Stimulated activated CD8-positive, alpha-beta memory T cell treated with anti-CD3 and anti-CD28 coated beads, Interleukin-7, amount 100 ng/mL, for 24 hours (primary cell): Measurements from ENCODE around the gene LMNTD1.
"Not testable (repeated sequence)": the region's sequence is repeated elsewhere in the genome, so short reads cannot be mapped to it uniquely, and the experiment has no call there.

Source experiments
- DNase-seq: peaks from one replicate; pipeline ENCODE4 v3.0.0-alpha.2; 2020; ENCODE audit warnings: low read depth

The LMNTD1 gene

DNA sequence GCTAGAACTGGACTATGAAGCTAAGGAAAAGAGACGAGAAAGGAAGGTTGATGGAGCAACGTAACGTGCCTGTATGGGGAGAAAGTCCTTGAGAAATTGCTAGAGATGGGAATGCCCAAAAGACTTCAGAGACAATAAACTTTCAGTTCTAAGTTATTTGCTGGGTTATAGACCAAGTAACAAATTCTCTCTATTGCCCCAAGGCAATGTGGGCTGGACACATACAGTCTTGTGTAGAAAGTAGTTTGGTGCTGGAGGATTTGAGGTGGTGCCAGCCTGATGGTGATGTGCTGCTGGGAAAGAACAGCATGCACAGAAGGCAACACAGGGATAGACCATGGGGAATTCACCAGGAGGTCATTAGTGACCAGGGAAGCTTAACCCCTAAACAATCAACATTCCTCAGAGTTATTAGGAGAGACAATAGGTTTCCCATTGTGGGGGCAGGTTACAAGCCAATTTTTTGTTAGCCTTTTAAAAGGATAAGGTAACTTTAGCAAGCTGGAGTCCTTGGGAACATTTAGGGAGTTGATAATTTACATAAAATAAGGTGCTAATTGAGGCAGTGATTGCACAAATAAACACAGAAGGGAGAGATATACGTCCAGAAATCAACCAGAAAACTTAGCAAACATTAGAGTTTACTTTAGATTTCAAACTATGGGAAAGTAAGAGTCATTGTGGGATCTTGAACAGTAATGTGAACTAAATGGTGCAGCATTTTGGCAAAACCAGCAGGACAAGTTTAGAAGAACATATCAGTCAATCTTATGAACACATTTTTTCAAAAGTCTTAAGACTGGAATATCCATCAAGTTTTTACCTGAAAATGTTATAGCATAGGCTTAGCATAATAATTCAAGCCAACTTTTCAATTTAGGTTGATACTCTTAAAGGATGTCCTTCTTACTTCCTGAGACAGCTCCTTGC is 61.4 kb downstream of the LMNTD1 start:
- no peak for DNase-seq

- not testable (repeated sequence) for DNase-seq
Observed at GRCh38 chr12:25488956-25489870, 63.9 kb downstream of the LMNTD1 start.

DNA sequence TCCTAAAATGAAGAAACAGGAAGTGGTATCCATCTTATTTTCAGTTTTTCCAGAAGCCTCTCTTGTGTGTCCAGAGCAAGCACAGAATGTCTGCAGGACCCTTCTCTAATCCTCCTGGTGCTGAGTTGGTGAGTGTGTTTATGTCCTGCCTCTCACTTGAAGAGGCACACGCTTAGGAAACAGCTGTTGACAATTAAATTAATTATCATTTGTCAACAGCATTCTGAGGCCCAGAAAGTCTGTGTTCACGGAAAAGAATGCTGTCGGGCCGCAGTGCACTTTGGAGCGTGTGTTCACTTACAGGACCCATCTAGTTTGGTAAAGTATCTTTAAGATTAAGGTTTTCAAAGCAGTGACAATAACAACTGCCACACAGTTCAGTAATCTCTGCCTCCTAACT is 70.5 kb downstream of the LMNTD1 start:
- DNase-seq = no peak

- no peak for DNase-seq
Observed at GRCh38 chr12:25480145-25480544, 72.9 kb downstream of the LMNTD1 start.

DNA sequence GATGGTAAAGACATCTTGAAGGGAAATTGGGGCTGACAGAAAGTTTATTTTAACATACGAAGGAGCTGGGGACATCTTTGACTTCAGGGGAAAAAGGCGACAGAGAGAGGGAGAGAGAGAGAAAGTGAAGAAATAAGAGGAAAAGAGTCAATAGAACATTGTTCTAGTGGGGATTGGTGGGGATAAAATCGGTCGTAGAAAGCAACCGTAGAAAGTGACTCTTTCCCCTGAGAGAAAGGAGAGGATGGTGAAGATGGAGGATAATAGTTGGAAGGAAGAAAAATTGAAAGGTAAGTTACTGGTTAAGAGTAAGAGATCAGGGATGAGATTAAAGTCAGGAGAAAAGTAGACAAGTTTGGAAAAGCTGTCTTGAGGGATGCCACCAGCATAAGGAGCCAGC is 75.9 kb downstream of the LMNTD1 start:
- DNase-seq = no peak

GRCh38 chr12:25472453-25472852 is 80.6 kb downstream of the LMNTD1 start:
- no peak for DNase-seq

GRCh38 chr12:25469861-25470260 is 83.2 kb downstream of the LMNTD1 start:
- DNase-seq = no peak

- DNase-seq = no peak
Observed at GRCh38 chr12:25469368-25469767, 83.7 kb downstream of the LMNTD1 start.

DNA sequence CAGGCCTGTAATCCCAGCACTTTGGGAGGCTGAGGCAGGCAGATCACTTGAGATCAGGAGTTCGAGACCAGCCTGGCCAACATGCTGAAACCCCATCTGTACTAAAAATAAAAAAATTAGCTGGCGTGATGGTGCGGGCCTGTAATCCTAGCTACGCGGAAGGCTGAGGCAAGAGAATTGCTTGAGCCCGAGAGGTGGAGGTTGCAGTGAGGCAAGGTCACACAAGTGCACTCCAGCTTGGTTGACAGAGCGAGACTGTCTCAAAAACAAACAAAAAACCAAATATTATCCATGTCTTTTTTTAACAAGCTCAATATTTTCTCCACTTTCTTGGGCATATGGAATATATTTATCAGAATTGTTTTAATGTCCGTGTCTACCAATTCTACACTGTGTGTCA is 89.6 kb downstream of the LMNTD1 start:
- no peak for DNase-seq

DNA sequence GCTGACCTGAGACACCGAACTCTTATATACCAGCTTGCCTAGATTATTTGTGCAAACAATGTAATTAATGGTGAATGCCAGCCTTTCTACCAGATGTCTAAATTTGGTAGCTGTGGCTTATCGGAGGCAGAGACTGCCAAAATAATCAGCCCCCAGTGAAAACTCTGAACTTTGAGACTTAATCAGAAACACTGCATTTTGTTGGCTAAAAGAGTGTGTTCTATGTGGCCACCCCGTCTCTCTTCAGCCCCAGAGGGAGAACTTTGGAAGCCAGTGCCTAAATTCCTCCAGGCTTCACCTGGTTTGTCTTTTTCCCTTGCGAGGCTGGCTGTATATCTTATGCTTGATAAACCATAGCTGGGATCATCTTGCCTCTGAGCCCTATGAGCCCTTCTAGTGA is 90.1 kb downstream of the LMNTD1 start:
- DNase-seq = no peak

DNA sequence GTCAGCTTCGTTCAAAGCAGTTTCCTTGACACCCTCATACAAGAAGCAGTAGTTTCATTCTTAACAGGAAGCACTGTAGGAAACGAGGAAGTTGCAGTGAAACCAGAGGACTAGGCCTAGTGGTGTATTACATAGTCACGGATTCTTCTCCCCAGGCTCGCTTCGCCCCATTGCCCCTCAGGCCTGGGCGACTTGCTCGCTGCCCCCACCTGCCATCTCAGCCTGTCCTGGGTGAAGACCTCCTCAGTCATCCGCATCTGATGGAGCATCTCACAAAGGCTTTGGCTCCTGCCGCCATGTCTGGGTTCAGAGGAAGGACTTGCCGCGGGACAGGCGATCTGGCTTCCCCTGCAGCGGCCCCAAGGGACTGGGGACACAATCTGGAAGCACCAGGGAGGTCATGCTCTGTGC is 93.5 kb downstream of the LMNTD1 start:
- DNase-seq = no peak

DNA sequence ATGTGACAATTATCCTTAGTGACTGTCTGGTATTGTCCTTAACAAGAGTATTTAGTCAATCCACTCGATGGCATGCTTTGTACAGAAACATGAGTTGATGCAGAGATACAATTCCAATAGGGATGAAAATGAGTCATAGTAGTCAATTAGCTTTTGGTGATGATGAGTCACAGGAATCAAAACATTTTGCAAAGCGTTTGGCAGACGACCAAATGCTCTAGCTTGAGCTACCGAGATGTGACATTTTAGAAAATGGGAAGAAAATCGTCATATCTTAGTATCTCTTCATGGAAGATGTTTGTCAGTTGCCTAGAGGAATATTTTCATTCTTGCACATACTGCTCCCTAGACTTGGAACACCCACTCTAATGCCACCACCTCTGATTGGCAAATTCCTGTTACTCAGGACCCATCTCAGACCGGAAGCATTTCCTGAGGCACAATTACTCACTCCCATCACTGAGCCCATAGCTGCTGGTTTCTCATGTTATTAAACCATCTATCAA is 95.0 kb downstream of the LMNTD1 start:
- DNase-seq = no peak

DNA sequence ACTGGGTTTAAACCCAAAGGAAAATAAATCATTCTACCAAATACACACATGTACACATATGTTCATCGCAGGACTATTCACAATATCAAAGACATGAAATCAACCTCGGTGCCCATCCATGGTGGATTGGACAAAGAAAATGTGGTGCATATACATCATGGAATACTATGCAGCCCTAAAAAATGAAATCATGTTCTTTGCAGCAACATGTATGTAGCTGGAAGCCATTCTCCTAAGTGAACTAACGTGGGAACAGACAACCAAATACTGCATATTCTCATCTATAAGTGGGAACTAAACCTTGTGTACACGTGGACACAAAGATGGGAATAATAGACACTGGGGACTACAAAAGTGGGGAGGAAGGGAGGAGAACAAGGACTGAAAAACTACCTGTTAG is 96.6 kb downstream of the LMNTD1 start:
- DNase-seq = no peak

DNA sequence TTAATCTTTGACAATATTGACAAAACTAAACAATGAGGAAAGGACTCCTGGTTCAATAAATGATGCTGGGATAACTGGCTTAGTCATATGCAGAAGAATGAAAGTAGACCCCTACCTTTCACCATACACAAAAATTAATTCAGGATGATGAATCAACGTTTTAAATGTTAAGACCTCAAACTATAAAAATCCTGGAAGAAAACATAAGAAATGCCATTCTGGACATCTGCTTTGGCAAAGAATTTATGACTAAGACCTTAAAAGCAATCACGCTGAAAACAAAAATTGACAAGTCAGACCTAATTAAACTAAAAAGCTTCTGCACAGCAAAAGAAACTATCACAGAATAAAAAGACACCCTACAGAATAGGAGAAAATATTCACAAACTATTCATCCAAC is 97.4 kb downstream of the LMNTD1 start:
- DNase-seq = no peak

DNA sequence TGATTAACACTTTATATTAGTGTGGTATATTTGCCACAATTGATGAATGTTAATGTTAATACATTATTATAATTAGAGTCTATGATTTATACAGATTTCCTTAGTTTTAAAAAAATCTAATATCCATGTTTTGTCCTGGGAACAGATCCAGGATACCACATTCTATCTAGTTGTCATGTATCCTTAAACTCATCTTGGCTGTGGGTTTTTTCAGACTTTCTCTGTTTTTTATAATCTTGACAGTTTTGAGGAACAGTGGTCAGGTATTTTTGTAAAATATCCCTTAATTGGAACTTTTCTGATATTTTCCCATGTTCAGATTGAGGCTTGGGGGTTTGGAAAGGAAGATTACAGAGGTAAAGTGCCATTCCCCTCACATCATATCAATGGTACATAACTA is 104.1 kb downstream of the LMNTD1 start:
- DNase-seq = no peak

DNA sequence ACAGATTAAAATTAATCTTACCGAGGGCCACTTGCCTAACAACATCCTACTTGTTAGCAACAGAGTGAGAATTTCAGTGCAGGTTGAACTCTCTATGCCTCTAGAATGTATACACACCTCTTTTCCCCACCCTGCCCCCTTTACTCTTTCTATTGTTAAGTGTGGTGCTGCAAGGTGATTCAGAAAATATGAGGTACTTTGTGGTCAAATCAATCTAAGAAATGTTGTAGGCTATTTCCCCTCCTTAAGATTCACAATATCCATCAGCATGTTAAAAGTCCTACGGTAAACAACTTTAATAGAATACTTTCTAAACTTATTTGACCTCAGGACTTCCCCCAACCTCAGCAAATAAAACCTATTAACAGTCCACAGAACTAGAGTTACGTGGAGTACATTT is 106.0 kb downstream of the LMNTD1 start:
- no peak for DNase-seq

- DNase-seq = no peak
Observed at GRCh38 chr12:25438638-25439037, 114.4 kb downstream of the LMNTD1 start.

GRCh38 chr12:25436206-25437030 is 116.7 kb downstream of the LMNTD1 start:
- DNase-seq = no peak

- DNase-seq = no peak
Observed at GRCh38 chr12:25435431-25435830, 117.7 kb downstream of the LMNTD1 start.

DNA sequence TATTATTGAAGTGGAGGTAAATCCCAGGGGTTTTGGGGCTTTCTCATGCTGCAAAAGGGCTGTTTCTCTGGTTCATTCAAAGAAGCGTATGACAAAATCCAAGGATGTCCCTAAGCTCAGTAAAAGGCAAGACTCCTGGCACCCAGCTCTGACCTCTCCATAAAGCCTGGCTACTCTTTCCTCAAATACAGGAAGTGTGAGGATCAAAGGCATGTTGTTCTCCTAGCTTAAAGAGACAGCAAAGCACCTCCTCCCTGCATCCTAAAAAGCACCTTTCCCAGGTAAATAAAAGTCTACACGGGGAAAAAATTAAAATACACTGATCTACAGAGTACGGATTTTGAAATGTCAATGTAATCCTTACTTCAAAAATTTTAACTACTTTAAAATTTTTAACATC is 118.6 kb downstream of the LMNTD1 start:
- DNase-seq = no peak

GRCh38 chr12:25433581-25434325 is 119.3 kb downstream of the LMNTD1 start:
- no peak for DNase-seq
